ENCODE data around the gene GPC6. TPM values are rescaled to one million over a fixed set of nuclear protein-coding genes. Genes with fewer than 3 reads are reported as not detected.

The GPC6 gene
- total RNA-seq, 1 donor from 2014 or later = 42.9 TPM

- Histone ChIP-seq H3K27me3 (no peaks in the 10 kb centered on the region), H3K9ac (no peak overlapping the region), H3F3A (ENCODE audit: low read depth) (no peaks in the 10 kb centered on the region), H3K4me2 (no peak overlapping the region), H3K9me3 (ENCODE audit: low read depth) (no peaks in the 10 kb centered on the region), H3K79me2 (ENCODE audit: low read depth) (no peaks in the 10 kb centered on the region), H2AFZ (replicated peaks) (no peak overlapping the region), H3K27ac (no peak overlapping the region), H3K4me1 (peaks cover 8% of the 10 kb centered on the region), H3K36me3 (no peaks in the 10 kb centered on the region), H3K4me3 (no peak overlapping the region), H4K20me1 (ENCODE audit: low read depth) (no peaks in the 10 kb centered on the region)
- TF ChIP-seq EZH2 (IDR thresholded peaks at IDR 0.05) (no peak), CTCF (IDR thresholded peaks at IDR 0.05) (no peak), EZH2phosphoT487 (IDR thresholded peaks at IDR 0.05) (no peak)
- Mint-ChIP-seq H3K27me3 (ENCODE audit: insufficient read depth, low read depth) (no peaks in the 10 kb centered on the region), H3K27ac (no peak overlapping the region), H3K9me3 (no peaks in the 10 kb centered on the region), H3K4me1 (no peaks in the 10 kb centered on the region), H3K4me3 (no peak overlapping the region), H3K36me3 (no peaks in the 10 kb centered on the region)
- no peak for DNase-seq (ENCODE audit: low spot score)
Measured at GRCh38 chr13:93364166-93364565, 137.6 kb downstream of the GPC6 start.

- Mint-ChIP-seq H3K27ac (no peak overlapping the region), H3K36me3 (no peaks in the 10 kb centered on the region), H3K4me1 (no peaks in the 10 kb centered on the region), H3K27me3 (ENCODE audit: insufficient read depth, low read depth) (no peaks in the 10 kb centered on the region), H3K4me3 (no peak overlapping the region), H3K9me3 (no peaks in the 10 kb centered on the region)
- no peak for TF ChIP-seq EZH2 (IDR thresholded peaks at IDR 0.05)
- TF ChIP-seq CTCF (IDR thresholded peaks at IDR 0.05) = no peak
- TF ChIP-seq EZH2phosphoT487 (IDR thresholded peaks at IDR 0.05) = no peak
- DNase-seq (ENCODE audit: low spot score) = no peak
- Histone ChIP-seq H3K9me3 (ENCODE audit: low read depth) (no peaks in the 10 kb centered on the region), H3K4me3 (no peak overlapping the region), H3K27me3 (no peaks in the 10 kb centered on the region), H3K27ac (no peak overlapping the region), H2AFZ (replicated peaks) (no peak overlapping the region), H3K79me2 (ENCODE audit: low read depth) (no peaks in the 10 kb centered on the region), H4K20me1 (ENCODE audit: low read depth) (no peaks in the 10 kb centered on the region), H3K36me3 (no peaks in the 10 kb centered on the region), H3K9ac (no peak overlapping the region), H3K4me1 (no peaks in the 10 kb centered on the region), H3F3A (ENCODE audit: low read depth) (no peaks in the 10 kb centered on the region), H3K4me2 (no peak overlapping the region)
Measured at GRCh38 chr13:93368296-93368695, 141.7 kb downstream of the GPC6 start.

- Mint-ChIP-seq H3K4me3 (no peak overlapping the region), H3K27me3 (ENCODE audit: insufficient read depth, low read depth) (no peaks in the 10 kb centered on the region), H3K36me3 (no peaks in the 10 kb centered on the region), H3K27ac (no peak overlapping the region), H3K9me3 (no peaks in the 10 kb centered on the region), H3K4me1 (no peaks in the 10 kb centered on the region)
- H2AFZ ChIP-seq (replicated peaks) = no peak overlapping the region
- H3K9ac ChIP-seq = no peak overlapping the region
- no peaks in the 10 kb centered on the region for H3F3A ChIP-seq (ENCODE audit: low read depth)
- no peaks in the 10 kb centered on the region for H3K36me3 ChIP-seq
- no peaks in the 10 kb centered on the region for H3K4me1 ChIP-seq
- no peaks in the 10 kb centered on the region for H3K27me3 ChIP-seq
- no peaks in the 10 kb centered on the region for H3K9me3 ChIP-seq (ENCODE audit: low read depth)
- H4K20me1 ChIP-seq (ENCODE audit: low read depth) = no peaks in the 10 kb centered on the region
- no peak overlapping the region for H3K27ac ChIP-seq
- DNase-seq (ENCODE audit: low spot score) = no peak
- TF ChIP-seq CTCF (IDR thresholded peaks at IDR 0.05) = no peak
- no peak overlapping the region for H3K4me3 ChIP-seq
- no peak overlapping the region for H3K4me2 ChIP-seq
- H3K79me2 ChIP-seq (ENCODE audit: low read depth) = no peaks in the 10 kb centered on the region
Measured at GRCh38 chr13:93368718-93369117, 142.1 kb downstream of the GPC6 start.

- H3K9ac ChIP-seq = no peak overlapping the region
- H3K9me3 ChIP-seq (ENCODE audit: low read depth) = no peaks in the 10 kb centered on the region
- no peak for DNase-seq (ENCODE audit: low spot score)
- H3K27me3 ChIP-seq = no peaks in the 10 kb centered on the region
- no peaks in the 10 kb centered on the region for H3K4me1 ChIP-seq
- H4K20me1 ChIP-seq (ENCODE audit: low read depth) = no peaks in the 10 kb centered on the region
- no peak overlapping the region for H3K27ac ChIP-seq
- H3K27me3 Mint-ChIP-seq (ENCODE audit: insufficient read depth, low read depth) = no peaks in the 10 kb centered on the region
- no peak overlapping the region for H3K4me2 ChIP-seq
- H3K4me3 Mint-ChIP-seq = no peak overlapping the region
- no peak overlapping the region for H3K27ac Mint-ChIP-seq
- no peak overlapping the region for H2AFZ ChIP-seq (replicated peaks)
- H3K36me3 ChIP-seq = no peaks in the 10 kb centered on the region
- H3K36me3 Mint-ChIP-seq = no peaks in the 10 kb centered on the region
- H3K4me1 Mint-ChIP-seq = no peaks in the 10 kb centered on the region
- H3K79me2 ChIP-seq (ENCODE audit: low read depth) = no peaks in the 10 kb centered on the region
- H3F3A ChIP-seq (ENCODE audit: low read depth) = no peaks in the 10 kb centered on the region
- H3K4me3 ChIP-seq = no peak overlapping the region
- TF ChIP-seq EZH2phosphoT487 (IDR thresholded peaks at IDR 0.05) = no peak
- no peak for TF ChIP-seq EZH2 (IDR thresholded peaks at IDR 0.05)
- no peak for TF ChIP-seq CTCF (IDR thresholded peaks at IDR 0.05)
- H3K9me3 Mint-ChIP-seq = no peaks in the 10 kb centered on the region
Measured at GRCh38 chr13:93372856-93373255, 146.2 kb downstream of the GPC6 start.

Measured in neural progenitor cell (in vitro differentiated cells).